PFSK-1 (cell line): ENCODE results near the gene KHNYN.
A peak's percentile ranks its signal among the peaks of the same experiment; 100 is the strongest.

Experiments used
- FOXP2 ChIP-seq: optimal IDR thresholded peaks from 2 replicates; pipeline ENCODE3; 2011; ENCODE audit warnings: borderline replicate concordance, control low read depth, inconsistent platforms; ENCODE audit not compliant: insufficient read depth; ENCODE audit errors: extremely low read length, extremely low read depth
- POLR2AphosphoS5 ChIP-seq: IDR thresholded peaks from 2 replicates; pipeline ENCODE4 v1.6.1; 2012; ENCODE audit warnings: low read depth, mild to moderate bottlenecking, control low read depth, low read length, moderate library complexity
- REST ChIP-seq, 2 experiments: IDR thresholded peaks; 2 replicates each; pipeline versions ENCODE4 v1.6.1 to v1.8.0; 2011 to 2012; ENCODE audit warnings: low read depth in 2 of 2, low read length in 2 of 2, control low read depth in 1 of 2, inconsistent platforms in 1 of 2, mild to moderate bottlenecking in 1 of 2, moderate library complexity in 1 of 2; ENCODE audit not compliant: insufficient read depth in 1 of 2
- SIN3A ChIP-seq: IDR thresholded peaks from 2 replicates; pipeline ENCODE4 v1.6.1; 2012; ENCODE audit warnings: mild to moderate bottlenecking, low read length, moderate library complexity, borderline replicate concordance; ENCODE audit not compliant: insufficient read depth
- TAF1 ChIP-seq: IDR thresholded peaks from 2 replicates; pipeline ENCODE4 v1.6.1; 2012; ENCODE audit warnings: low read length, control low read depth, borderline replicate concordance; ENCODE audit not compliant: insufficient read depth

Gene KHNYN

GRCh38 chr14:24430143-24430681 lies 458 bp downstream of the KHNYN start:
- no peak for TF ChIP-seq FOXP2
- no peak for TF ChIP-seq POLR2AphosphoS5
- TF ChIP-seq SIN3A: no peak
- TF ChIP-seq REST (IDR thresholded peaks at IDR 0.05; ENCODE audit: insufficient read depth in 1 of 2, low read depth in 2 of 2, low read length in 2 of 2): no peak
- TF ChIP-seq TAF1: no peak

- TF ChIP-seq REST (IDR thresholded peaks at IDR 0.05; ENCODE audit: insufficient read depth in 1 of 2, low read depth in 2 of 2, low read length in 2 of 2) (no peak), POLR2AphosphoS5 (no peak), TAF1 (no peak), SIN3A (no peak), FOXP2 (no peak)
Measured at GRCh38 chr14:24430682-24431568, 1.2 kb downstream of the KHNYN start.

GRCh38 chr14:24431569-24432258 lies 2.0 kb downstream of the KHNYN start:
- TF ChIP-seq TAF1 (no peak), FOXP2 (peak; percentile 54)

GRCh38 chr14:24432259-24433131 lies 2.7 kb downstream of the KHNYN start:
- TF ChIP-seq REST (IDR thresholded peaks at IDR 0.05; ENCODE audit: insufficient read depth in 1 of 2, low read depth in 2 of 2, low read length in 2 of 2) (no peak), SIN3A (no peak), TAF1 (no peak), POLR2AphosphoS5 (no peak), FOXP2 (no peak)

- TF ChIP-seq POLR2AphosphoS5 (no peak), TAF1 (no peak), SIN3A (no peak), REST (IDR thresholded peaks at IDR 0.05; ENCODE audit: insufficient read depth in 1 of 2, low read depth in 2 of 2, low read length in 2 of 2) (no peak), FOXP2 (no peak)
Measured at GRCh38 chr14:24434036-24434435, 4.3 kb downstream of the KHNYN start.
